Measurements from ENCODE around the gene DNAJB8.

Gene DNAJB8

GRCh38 chr3:128471720-128472119, 5.0 kb upstream of the DNAJB8 start:
- ChIA-PET CTCF (no interaction called here), POLR2A (no interaction called here)
- no peak for TF ChIP-seq CTCF (IDR thresholded peaks at IDR 0.05; ENCODE audit: insufficient read depth, low read length, missing control alignments)

GRCh38 chr3:128471110-128471509, 4.4 kb upstream of the DNAJB8 start:
- CTCF ChIA-PET, result no interaction called here
- TF ChIP-seq CTCF (IDR thresholded peaks at IDR 0.05; ENCODE audit: insufficient read depth, low read length, missing control alignments), result no peak
- no peak overlapping the region for H3K4me3 ChIP-seq (ENCODE audit: low read depth, low read length)
- POLR2A ChIA-PET, result no interaction called here
- no peak for DNase-seq (ENCODE audit: low read depth, low spot score)

More at GRCh38 chr3:128471720-128472119, 5.0 kb upstream of the DNAJB8 start:
- H3K4me3 ChIP-seq (ENCODE audit: low read depth, low read length), result no peak overlapping the region
- no peak for DNase-seq (ENCODE audit: low read depth, low spot score)

GRCh38 chr3:128470134-128470899, 3.6 kb upstream of the DNAJB8 start:
- no peak for TF ChIP-seq CTCF (IDR thresholded peaks at IDR 0.05; ENCODE audit: insufficient read depth, low read length, missing control alignments)
- no peak for DNase-seq (ENCODE audit: low read depth, low spot score)
- H3K4me3 ChIP-seq (ENCODE audit: low read depth, low read length), result no peak overlapping the region
- CTCF ChIA-PET, result no interaction called here
- POLR2A ChIA-PET, result no interaction called here

- POLR2A ChIA-PET, result no interaction called here
- no peak for TF ChIP-seq CTCF (IDR thresholded peaks at IDR 0.05; ENCODE audit: insufficient read depth, low read length, missing control alignments)
Measured at GRCh38 chr3:128469556-128469955, 2.9 kb upstream of the DNAJB8 start.

GRCh38 chr3:128468791-128469527, 2.3 kb upstream of the DNAJB8 start:
- ChIA-PET POLR2A (no interaction called here), CTCF (interaction anchor here (0.6 kb wide), 1 partner anchor 48 kb away, joined by 3 read pairs; no protein-coding TSS in a partner anchor)
- H3K4me3 ChIP-seq (ENCODE audit: low read depth, low read length), result no peak overlapping the region
- no peak for TF ChIP-seq CTCF (IDR thresholded peaks at IDR 0.05; ENCODE audit: insufficient read depth, low read length, missing control alignments)
- DNase-seq (ENCODE audit: low read depth, low spot score), result no peak

More at GRCh38 chr3:128469556-128469955, 2.9 kb upstream of the DNAJB8 start:
- no peak overlapping the region for H3K4me3 ChIP-seq (ENCODE audit: low read depth, low read length)
- DNase-seq (ENCODE audit: low read depth, low spot score), result no peak
- CTCF ChIA-PET, result no interaction called here

GRCh38 chr3:128468285-128468790, 1.6 kb upstream of the DNAJB8 start:
- POLR2A ChIA-PET, result no interaction called here
- no peak for DNase-seq (ENCODE audit: low read depth, low spot score)
- CTCF ChIA-PET, result no interaction called here
- no peak overlapping the region for H3K4me3 ChIP-seq (ENCODE audit: low read depth, low read length)
- TF ChIP-seq CTCF (IDR thresholded peaks at IDR 0.05; ENCODE audit: insufficient read depth, low read length, missing control alignments), result no peak

Data from AG04449 (cell line).